HFFc6 (cell line): ENCODE results near the gene C15orf61. TPM values are rescaled to one million over a fixed set of nuclear protein-coding genes. Genes with fewer than 3 reads are reported as not detected.

ENCODE experiments used
- DNase-seq: peaks from one replicate; pipeline ENCODE4 v3.0.0-alpha.2; 2018
- H3K27ac Mint-ChIP-seq: 2 replicates; pipeline ENCODE4 v1.8.0; 2020; ENCODE audit warnings: mild to moderate bottlenecking, mixed read lengths
- H3K27me3 Mint-ChIP-seq: 2 replicates; pipeline ENCODE4 v1.8.0; 2021; ENCODE audit warnings: mild to moderate bottlenecking, moderate library complexity, mixed read lengths; ENCODE audit not compliant: insufficient read depth
- H3K36me3 Mint-ChIP-seq: 2 replicates; pipeline ENCODE4 v1.8.0; 2021; ENCODE audit warnings: low read depth, mixed read lengths
- H3K4me1 Mint-ChIP-seq: 2 replicates; pipeline ENCODE4 v1.8.0; 2020; ENCODE audit warnings: low read depth, mixed read lengths
- H3K4me3 Mint-ChIP-seq: 2 replicates; pipeline ENCODE4 v1.8.0; 2020; ENCODE audit warnings: mild to moderate bottlenecking, moderate library complexity, mixed read lengths
- H3K9me3 Mint-ChIP-seq: 2 replicates; pipeline ENCODE4 v1.8.0; 2020; ENCODE audit warnings: mild to moderate bottlenecking, mixed read lengths
- total RNA-seq, 6 experiments: library from RNA; stranded (reverse); fragmentation: NEBNext Ultra II Directional; extraction: Animal tissue kit (Norgen Biotek cat#: 25700); gene quantifications; 2 replicates in 1 of 6; 3 replicates in 5 of 6; pipeline ENCODE4 v1.2.3, GENCODE V29; 2021
- TF ChIP-seq, protein P1 (sequence below): fragments of 200-600 bp; sonication (generic); IDR thresholded peaks from 2 replicates; pipeline ENCODE4 v1.5.0; 2021; ENCODE audit warnings: antibody characterized with exemption, mild to moderate bottlenecking

Gene C15orf61
- total RNA-seq, 6 experiments from 2014 or later, result 5.1 to 7.5 (median 5.9) TPM

DNA sequence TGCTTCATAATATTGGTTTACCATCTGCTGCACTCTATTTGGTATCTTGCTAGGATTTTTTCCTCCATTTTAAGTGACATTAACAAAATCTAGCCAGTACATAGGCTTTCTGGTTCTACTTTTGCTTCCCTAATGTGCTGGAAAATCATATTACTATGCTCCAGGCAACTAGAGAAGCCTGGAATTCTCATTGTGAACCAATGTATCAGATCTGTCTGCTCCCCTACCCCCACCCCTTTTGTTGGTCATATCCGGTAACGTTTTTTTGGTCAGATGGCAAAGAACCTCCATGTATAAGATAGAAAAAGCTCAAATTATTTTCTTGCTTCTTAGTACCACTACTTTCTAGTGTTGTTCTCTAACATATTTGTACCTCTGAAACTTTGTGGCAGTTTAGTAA lies 38.6 kb downstream of the C15orf61 start:
- Mint-ChIP-seq H3K27ac (no peak overlapping the region), H3K36me3 (peaks cover 36% of the 10 kb centered on the region), H3K9me3 (0 out of 2 replicates have a peak, but pooled peaks cover 4% of the 10 kb centered on the region), H3K4me1 (peaks cover 6% of the 10 kb centered on the region), H3K4me3 (no peak overlapping the region), H3K27me3 (peaks cover 2% of the 10 kb centered on the region; the same call in 1 of the 2 replicates)
- TF ChIP-seq, protein P1, sequence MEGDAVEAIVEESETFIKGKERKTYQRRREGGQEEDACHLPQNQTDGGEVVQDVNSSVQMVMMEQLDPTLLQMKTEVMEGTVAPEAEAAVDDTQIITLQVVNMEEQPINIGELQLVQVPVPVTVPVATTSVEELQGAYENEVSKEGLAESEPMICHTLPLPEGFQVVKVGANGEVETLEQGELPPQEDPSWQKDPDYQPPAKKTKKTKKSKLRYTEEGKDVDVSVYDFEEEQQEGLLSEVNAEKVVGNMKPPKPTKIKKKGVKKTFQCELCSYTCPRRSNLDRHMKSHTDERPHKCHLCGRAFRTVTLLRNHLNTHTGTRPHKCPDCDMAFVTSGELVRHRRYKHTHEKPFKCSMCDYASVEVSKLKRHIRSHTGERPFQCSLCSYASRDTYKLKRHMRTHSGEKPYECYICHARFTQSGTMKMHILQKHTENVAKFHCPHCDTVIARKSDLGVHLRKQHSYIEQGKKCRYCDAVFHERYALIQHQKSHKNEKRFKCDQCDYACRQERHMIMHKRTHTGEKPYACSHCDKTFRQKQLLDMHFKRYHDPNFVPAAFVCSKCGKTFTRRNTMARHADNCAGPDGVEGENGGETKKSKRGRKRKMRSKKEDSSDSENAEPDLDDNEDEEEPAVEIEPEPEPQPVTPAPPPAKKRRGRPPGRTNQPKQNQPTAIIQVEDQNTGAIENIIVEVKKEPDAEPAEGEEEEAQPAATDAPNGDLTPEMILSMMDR, result no peak
- DNase-seq, result no peak

DNA sequence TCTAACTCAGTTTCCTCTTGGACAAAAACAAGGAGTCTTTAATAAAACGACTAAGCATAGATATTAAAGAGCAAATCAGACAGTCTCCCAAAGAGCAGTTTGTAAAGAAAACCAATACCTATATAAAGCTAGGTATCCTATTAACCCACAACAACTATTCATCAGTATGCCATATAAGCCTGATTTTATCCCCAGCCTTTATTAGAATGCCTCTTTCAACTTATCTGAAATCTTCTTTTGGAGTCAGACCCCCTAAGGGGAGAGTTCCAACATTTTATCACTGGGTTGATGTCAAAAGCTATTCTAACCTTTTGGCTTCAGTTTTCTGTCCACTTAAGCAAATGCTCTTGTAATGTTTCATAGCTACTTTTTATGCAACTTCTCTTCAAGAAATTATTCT lies 39.4 kb downstream of the C15orf61 start:
- Mint-ChIP-seq H3K4me3 (no peak overlapping the region), H3K27me3 (peaks cover 2% of the 10 kb centered on the region; the same call in 1 of the 2 replicates), H3K27ac (no peak overlapping the region), H3K9me3 (0 out of 2 replicates have a peak, but pooled peaks cover 4% of the 10 kb centered on the region), H3K4me1 (peaks cover 13% of the 10 kb centered on the region), H3K36me3 (peaks cover 29% of the 10 kb centered on the region)
- TF ChIP-seq, protein P1, result no peak
- no peak for DNase-seq

DNA sequence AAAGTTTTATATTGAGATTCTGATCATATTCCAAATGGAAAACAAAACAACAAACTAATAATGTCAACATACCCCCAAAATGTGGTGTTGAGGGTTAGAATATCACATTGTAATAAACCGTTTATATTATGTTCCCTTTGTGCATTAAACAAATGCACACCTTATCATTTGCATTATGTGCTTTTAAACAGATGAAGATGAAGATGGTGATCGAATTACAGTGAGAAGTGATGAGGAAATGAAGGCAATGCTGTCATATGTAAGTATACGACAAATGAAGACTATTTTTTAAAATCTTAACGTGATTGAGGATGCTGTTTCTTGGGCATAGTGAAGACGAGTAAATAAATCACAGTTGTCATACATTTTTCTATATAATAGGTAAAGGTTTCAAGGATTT lies 42.2 kb downstream of the C15orf61 start:
- H3K4me3 Mint-ChIP-seq, result no peak overlapping the region

DNA sequence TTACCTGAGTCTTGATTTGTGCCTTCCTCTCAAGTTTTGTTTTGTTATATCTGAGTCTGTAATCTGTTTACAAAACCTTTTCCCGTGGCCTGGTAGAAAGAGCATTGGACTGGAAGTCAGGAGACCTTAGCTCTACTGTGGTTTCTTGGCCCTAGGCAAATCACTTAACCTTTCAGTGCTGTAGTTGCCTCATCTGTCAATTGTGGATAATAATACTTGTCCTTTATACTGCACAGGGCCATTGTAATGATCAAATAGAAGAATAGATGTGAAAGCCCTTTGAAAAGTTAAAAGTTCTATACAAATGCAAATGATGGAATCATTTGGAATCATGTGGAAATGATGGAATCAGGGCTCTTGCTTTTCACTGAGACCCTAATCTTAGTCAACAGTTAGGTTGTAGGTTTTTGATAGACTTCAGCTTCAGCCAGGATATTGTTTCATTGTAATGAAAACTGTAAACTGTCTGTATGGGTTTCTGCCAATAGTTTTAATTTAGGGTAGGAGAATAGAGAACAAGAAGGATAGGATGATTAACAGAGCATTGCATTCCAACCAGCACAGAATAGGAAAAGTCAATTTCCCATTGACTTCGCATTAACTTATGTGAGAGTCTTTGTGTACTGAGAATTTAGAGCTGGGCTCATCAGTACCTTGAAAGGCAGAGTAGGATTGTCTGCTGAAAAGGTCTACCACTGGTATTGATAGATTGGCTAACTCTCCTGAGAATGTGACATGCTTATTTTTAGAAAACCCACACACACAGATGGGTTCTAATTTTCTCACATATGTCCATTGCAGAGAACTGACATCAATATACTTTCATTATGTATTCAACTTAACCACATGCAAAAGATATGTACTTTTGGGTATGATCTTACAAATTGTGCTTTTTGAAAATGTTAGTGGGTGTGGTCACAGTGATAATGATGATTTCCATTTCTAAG lies 43.4 kb downstream of the C15orf61 start:
- H3K9me3 Mint-ChIP-seq, result no peaks in the 10 kb centered on the region
- peaks cover 14% of the 10 kb centered on the region for H3K36me3 Mint-ChIP-seq
- H3K27me3 Mint-ChIP-seq, result no peaks in the 10 kb centered on the region
- H3K27ac Mint-ChIP-seq, result no peak overlapping the region
- H3K4me1 Mint-ChIP-seq, result peaks cover 13% of the 10 kb centered on the region
- no peak for DNase-seq
- TF ChIP-seq, protein P1, result no peak
- H3K4me3 Mint-ChIP-seq, result no peak overlapping the region

More for the DNA sequence above, 42.2 kb downstream of the C15orf61 start:
- Mint-ChIP-seq H3K27me3 (peaks cover 2% of the 10 kb centered on the region; the same call in 1 of the 2 replicates), H3K4me1 (peaks cover 13% of the 10 kb centered on the region), H3K27ac (no peak overlapping the region), H3K36me3 (peaks cover 26% of the 10 kb centered on the region), H3K9me3 (0 out of 2 replicates have a peak, but pooled peaks cover 4% of the 10 kb centered on the region)
- TF ChIP-seq, protein P1, result no peak
- no peak for DNase-seq

DNA sequence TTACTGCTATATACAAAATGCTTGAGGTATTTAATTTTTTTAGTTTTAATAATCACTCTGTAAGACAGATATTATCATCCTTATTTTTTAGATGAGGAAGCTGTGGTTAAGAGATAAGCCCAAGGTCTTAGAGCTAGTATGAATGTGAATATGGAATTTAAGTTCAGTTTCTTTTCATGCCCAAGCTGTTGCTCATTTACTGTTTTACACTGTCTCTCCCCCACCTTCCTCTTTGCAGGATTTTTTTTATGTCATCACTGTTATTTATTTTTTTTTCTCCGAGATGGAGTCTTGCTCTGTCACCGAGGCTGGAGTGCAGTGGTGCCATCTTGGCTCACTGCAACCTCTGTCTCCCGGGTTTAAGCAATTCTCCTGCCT lies 44.0 kb downstream of the C15orf61 start:
- no peaks in the 10 kb centered on the region for H3K9me3 Mint-ChIP-seq
- no peak for DNase-seq
- H3K4me3 Mint-ChIP-seq, result no peak overlapping the region
- H3K27ac Mint-ChIP-seq, result no peak overlapping the region
- peaks cover 7% of the 10 kb centered on the region; the same call in 1 of the 2 replicates for H3K36me3 Mint-ChIP-seq
- H3K27me3 Mint-ChIP-seq, result no peaks in the 10 kb centered on the region
- peaks cover 13% of the 10 kb centered on the region for H3K4me1 Mint-ChIP-seq
- TF ChIP-seq, protein P1, result no peak
